Measurements from ENCODE around the gene RNF227. TPM values are rescaled to one million over a fixed set of nuclear protein-coding genes. Genes with fewer than 3 reads are reported as not detected.

The RNF227 gene
- total RNA-seq, 1 experiment from 2014 or later, result 1.6 TPM

Other genes with a start within 250 kb of the RNF227 start
- 2.8 and 12.2 TPM in 2 replicates for gene TP53, start 228.8 kb downstream of the RNF227 start, total RNA-seq (2014; rRNA removed; shearing (Covaris generic); ENCODE audit: low replicate concordance)
- gene WRAP53, start 227.8 kb downstream of the RNF227 start, total RNA-seq (2014; rRNA removed; shearing (Covaris generic); ENCODE audit: low replicate concordance), result 13.4 and 25.9 TPM in 2 replicates
- 0.53 TPM in 1 of 2 replicates, not detected in the other for gene EFNB3, start 211.1 kb downstream of the RNF227 start, total RNA-seq (2014; rRNA removed; shearing (Covaris generic); ENCODE audit: low replicate concordance)
- not detected in 2 replicates for gene DNAH2, start 198.5 kb downstream of the RNF227 start, total RNA-seq (2014; rRNA removed; shearing (Covaris generic); ENCODE audit: low replicate concordance)
- 0.07 and 0.20 TPM in 2 replicates for gene KDM6B, start 82.1 kb downstream of the RNF227 start, total RNA-seq (2014; rRNA removed; shearing (Covaris generic); ENCODE audit: low replicate concordance)
- gene TMEM88, start 61.2 kb downstream of the RNF227 start, total RNA-seq (2014; rRNA removed; shearing (Covaris generic); ENCODE audit: low replicate concordance), result not detected in 2 replicates
- gene NAA38, start 58.7 kb downstream of the RNF227 start, total RNA-seq (2014; rRNA removed; shearing (Covaris generic); ENCODE audit: low replicate concordance), result 74.9 and 264 TPM in 2 replicates
- 18.2 and 38.2 TPM in 2 replicates for gene CYB5D1, start 58.3 kb downstream of the RNF227 start, total RNA-seq (2014; rRNA removed; shearing (Covaris generic); ENCODE audit: low replicate concordance)
- 49.6 and 51.1 TPM in 2 replicates for gene CHD3, start 27.5 kb downstream of the RNF227 start, total RNA-seq (2014; rRNA removed; shearing (Covaris generic); ENCODE audit: low replicate concordance)
- not detected in 2 replicates for gene KCNAB3, start 13.6 kb upstream of the RNF227 start, total RNA-seq (2014; rRNA removed; shearing (Covaris generic); ENCODE audit: low replicate concordance)
- gene TRAPPC1, start 15.7 kb upstream of the RNF227 start, total RNA-seq (2014; rRNA removed; shearing (Covaris generic); ENCODE audit: low replicate concordance), result 3.8 and 4.5 TPM in 2 replicates
- gene CNTROB, start 15.9 kb upstream of the RNF227 start, total RNA-seq (2014; rRNA removed; shearing (Covaris generic); ENCODE audit: low replicate concordance), result 29.5 and 39.9 TPM in 2 replicates
- gene GUCY2D, start 86.3 kb upstream of the RNF227 start, total RNA-seq (2014; rRNA removed; shearing (Covaris generic); ENCODE audit: low replicate concordance), result 0.23 TPM in 1 of 2 replicates, not detected in the other
- gene ALOX15B, start 122.8 kb upstream of the RNF227 start, total RNA-seq (2014; rRNA removed; shearing (Covaris generic); ENCODE audit: low replicate concordance), result not detected in 2 replicates
- not detected in 2 replicates for gene ALOX12B, start 171.4 kb upstream of the RNF227 start, total RNA-seq (2014; rRNA removed; shearing (Covaris generic); ENCODE audit: low replicate concordance)
- not detected in 2 replicates for gene ALOXE3, start 202.2 kb upstream of the RNF227 start, total RNA-seq (2014; rRNA removed; shearing (Covaris generic); ENCODE audit: low replicate concordance)
- not detected in 2 replicates for gene HES7, start 207.8 kb upstream of the RNF227 start, total RNA-seq (2014; rRNA removed; shearing (Covaris generic); ENCODE audit: low replicate concordance)
- gene PER1, start 236.1 kb upstream of the RNF227 start, total RNA-seq (2014; rRNA removed; shearing (Covaris generic); ENCODE audit: low replicate concordance), result 1.3 and 7.9 TPM in 2 replicates
- 0.59 and 3.2 TPM in 2 replicates for gene VAMP2, start 246.7 kb upstream of the RNF227 start, total RNA-seq (2014; rRNA removed; shearing (Covaris generic); ENCODE audit: low replicate concordance)